ENCODE measurements around the gene CTSC. TPM values are rescaled to one million over a fixed set of nuclear protein-coding genes. Genes with fewer than 3 reads are reported as not detected.
A peak's percentile ranks its signal among the peaks of the same experiment; 100 is the strongest.

The CTSC gene
- total RNA-seq, 1 donor from 2014 or later: 111 TPM

DNA sequence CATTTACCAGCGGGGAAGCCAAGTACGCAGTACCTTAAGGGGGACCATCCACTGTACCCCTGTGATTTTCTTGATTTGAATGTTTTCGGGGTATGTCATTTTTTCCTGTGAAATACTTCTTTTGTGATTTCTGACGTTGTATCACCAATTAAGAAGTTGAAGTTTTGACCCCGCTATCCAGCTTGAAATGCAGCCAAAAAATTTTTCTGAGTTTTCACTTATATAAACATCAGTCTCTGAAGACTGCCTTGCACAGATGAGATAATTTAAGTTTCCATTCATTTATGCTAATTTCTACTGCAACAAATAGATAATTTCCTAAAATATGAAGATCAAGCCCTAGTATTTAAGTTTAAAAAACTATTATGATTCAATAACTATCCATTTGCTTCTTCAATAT is 20.0 kb downstream of the CTSC start:
- DNase-seq: no peak

DNA sequence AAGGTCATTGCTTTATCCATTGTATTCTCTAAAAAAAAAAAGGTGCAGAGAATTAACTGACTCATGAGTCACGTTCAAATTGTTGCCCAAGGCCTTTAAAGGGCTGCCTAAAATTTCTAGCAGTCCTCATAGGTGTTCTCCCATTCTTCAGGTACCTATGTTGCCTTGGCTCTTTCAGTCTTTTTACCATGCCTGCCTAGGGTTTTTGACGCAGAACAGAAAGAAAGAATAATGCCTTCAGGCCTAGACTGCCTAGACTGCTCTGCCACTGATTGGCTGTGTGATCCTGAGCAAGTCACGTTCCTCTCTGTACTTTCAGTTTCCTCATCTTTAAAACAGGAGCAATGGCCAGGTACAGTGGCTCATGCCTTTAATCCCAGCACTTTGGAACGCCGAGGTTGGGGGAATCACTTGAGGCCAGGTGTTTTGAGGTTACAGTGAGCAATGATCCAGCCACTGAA is 21.5 kb downstream of the CTSC start:
- DNase-seq: no peak

DNA sequence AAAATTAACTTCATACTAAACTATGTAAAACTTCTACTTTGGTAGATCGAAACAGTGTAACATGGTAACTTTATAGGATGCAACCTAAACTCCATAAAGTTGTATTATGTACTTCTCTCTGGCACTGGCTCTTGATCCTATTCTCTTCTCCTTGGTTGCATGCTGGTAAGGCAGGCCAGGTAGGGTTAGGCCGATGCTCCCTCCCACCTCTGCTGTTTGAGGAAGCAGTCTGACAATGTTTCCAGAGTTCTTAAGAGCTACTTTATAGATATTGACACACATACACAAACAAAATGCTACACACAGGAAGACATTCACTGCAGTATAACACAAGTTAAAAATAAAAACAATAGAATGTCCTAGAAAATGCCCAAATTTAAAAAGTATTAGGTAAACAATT is 22.5 kb downstream of the CTSC start:
- no peak for DNase-seq

DNA sequence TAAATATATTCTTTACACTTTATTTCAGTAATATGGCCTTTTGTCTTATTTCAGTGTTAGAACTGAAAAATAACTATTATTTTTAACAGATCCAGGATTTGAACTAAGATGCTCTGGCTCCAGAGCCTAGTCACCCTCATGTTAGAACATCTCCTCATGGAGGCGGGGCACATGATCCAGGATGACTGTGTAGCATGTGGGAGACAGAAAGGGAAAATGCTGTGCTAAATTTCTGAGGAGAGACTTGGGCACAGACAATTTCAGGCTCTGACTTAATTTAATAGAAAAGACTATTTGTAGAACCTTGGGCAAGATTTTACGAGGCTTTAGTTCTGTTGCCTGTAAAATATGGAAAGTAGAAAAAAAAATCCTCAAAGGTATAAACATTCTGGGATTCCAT is 24.1 kb downstream of the CTSC start:
- DNase-seq: no peak

DNA sequence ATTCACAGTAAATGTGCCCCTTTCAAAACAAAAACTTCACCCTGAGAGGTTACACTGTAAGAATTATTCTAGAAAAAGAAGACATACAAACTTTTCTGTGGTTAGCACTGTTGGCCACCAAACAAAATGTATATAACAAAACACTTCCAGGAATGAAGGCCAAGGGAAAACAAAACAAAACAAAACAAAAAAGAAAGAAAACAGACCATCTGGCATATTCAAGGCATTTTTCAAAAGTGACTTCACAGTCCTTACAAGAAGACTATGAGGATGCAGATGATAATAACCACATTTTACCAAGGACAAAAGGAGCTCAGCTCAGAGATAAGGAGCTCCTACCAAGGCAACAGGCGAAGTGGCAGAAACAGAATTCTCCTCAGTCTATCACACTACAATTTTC is 24.9 kb downstream of the CTSC start:
- DNase-seq: peak; percentile 79

DNA sequence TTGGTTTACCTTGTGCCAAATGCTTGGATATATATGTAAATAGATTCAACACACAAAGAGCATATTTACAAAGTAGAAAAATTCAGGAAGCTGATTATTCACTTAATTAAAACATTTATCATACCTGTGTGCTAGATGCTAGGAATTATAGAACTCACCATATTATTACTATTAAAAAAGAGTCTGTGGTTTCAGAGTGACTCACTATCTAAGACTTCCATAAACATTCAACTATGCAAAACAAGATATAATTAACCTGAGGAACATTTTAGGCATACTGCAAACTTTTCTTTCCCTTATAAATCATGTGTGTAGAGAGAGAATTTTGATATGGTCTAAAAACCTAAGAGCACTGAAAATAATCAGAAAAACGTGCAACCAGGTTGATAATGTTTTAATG is 27.3 kb downstream of the CTSC start:
- no peak for DNase-seq

DNA sequence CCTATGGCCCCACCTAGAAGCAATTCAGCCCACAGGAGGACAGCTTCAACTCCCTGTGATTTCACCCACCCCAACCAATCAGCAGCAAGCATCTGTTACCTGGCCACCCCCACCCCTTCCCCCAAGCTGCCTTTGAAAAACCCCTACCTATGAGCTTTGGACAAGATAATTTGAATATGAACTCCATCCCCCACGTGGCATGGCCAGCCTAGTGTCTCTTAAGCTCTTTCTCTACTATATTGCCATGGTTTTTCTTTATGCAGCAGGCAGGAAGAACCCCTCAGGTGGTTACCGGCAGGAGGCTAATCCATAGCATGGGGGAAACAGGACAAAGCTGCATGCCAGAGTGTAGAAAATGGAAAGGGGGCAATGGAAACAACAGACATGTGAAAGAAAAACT is 29.0 kb downstream of the CTSC start:
- DNase-seq: no peak

DNA sequence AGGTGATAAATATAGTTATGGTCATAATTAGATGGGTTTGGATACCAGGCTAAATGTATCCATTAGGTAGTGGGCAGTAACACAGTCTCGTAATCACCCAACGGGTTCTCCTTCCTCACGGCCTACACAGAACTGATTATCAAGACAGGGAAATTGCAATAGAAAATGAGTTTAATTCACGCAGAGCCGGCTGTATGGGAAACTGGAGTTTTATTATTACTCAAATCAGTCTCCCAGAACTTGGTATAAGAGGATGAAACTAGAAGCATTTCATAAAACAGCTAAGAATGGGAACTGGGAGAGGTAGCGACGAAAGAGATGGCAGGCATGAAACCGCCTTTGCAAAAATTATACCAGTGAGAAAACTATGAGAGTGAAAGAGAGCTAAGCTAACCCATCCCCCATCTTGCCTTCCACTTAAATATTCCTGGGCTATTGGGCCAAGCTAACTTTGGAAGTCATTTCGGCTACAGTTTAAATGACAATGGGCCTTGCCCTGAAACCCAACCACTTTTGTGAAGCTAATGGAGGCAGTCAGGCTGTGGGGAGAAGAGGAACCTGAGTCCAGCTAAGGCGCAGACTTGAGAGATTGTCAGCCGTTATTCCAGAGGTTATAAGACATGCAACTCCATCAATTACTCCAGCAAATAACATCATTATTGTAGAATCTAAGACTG is 29.6 kb downstream of the CTSC start:
- no peak for DNase-seq

DNA sequence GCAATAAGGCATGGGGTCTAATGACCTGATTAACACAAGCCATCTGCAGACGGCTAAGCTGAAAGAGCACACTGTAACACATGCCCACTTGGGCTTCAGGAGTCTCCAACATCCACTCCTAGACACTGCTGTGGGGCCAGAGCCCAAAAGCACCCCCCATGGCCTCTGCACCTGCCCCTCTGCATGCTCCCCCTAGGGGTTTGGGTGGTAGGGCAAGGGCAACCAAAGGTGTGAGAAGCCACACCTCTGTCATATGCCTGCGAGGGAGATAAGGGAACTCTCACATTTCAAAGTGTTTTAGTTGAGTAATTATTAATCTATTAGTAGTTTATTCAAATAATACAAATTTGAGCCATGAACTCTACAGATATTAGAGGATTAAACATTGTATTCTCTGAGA is 30.8 kb downstream of the CTSC start:
- no peak for DNase-seq

DNA sequence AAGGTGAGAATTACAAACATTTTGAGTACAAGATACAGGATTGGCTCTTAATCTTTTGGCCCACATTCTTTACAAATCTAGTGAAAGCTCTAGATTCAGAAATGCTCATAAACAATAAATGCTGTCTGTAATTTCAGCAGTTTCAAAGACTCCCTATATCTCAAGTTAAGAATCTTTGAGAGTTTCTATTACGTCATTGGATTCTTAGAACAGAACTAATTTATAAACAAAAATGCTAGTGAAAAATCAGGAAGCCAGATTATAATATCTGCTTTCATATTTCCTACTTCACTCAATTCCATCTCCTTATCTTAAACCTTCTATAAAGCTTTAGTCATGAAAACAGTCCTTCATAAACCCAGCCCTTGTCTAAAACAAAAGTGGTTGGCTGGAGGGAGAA is 32.1 kb downstream of the CTSC start:
- DNase-seq: no peak

DNA sequence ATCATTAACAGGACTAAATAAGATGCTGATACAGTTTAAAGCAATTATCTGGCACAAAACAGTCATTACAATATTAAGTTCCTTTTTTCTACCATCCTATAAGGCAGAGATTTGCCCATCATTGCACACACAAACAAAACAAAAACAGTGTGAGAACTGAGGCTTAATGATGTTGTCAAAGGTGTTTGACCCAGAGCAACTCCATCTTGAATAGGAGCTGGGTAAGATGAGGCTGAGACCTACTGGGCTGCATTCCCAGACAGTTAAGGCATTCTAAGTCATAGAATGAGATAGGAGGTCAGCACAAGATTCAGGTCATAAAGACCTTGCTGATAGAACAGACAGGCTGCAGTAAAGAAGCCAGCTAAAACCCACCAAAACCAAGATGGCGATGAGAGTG is 33.2 kb downstream of the CTSC start:
- DNase-seq: no peak

DNA sequence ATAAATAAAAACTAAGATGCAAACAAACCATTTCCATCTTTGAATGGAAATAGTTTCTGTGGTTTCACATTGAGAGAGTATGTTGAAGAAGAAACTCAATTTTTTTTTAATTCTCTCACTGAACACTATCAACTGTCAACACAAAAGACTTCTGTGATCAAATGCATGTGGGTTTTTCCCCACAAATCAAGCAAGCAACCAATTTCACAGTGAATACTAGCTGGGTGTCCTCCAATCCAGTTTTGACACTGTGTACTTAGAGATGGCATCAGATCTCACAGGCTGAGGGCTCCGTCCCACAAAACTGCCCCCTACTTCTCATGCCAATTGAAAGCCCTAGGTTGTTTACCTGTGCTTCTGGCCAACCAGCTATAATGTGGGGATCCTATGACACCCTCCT is 34.5 kb downstream of the CTSC start:
- no peak for DNase-seq

DNA sequence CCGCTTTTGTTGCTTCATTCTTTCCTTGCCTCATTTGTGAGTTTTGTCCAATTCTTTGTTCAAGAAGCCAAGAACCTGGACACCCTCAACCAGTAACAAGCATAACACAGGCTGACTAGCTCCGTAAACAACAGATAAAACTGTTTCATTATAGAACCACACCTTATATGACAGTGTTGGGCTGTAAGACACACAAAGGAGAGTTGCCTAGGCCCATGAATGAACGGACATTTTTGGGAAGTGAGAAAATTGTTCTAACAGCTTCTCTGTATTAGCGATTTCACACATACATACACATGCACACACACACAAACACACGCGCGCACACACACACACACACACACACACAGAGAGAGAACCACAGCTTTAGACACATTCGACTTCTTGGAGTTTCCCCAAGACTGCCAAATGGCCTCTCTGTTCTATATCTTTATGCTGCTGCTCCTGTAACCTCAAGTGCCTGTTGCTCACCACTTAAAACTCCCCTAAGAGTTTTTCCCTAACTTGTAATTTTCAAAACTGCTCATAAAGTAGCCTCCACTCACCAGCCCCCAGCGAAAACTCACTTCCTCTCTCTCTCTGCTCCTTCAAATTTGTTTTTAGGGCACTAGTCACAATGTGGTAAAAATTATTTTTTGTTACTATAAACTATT is 35.9 kb downstream of the CTSC start:
- DNase-seq: no peak

DNA sequence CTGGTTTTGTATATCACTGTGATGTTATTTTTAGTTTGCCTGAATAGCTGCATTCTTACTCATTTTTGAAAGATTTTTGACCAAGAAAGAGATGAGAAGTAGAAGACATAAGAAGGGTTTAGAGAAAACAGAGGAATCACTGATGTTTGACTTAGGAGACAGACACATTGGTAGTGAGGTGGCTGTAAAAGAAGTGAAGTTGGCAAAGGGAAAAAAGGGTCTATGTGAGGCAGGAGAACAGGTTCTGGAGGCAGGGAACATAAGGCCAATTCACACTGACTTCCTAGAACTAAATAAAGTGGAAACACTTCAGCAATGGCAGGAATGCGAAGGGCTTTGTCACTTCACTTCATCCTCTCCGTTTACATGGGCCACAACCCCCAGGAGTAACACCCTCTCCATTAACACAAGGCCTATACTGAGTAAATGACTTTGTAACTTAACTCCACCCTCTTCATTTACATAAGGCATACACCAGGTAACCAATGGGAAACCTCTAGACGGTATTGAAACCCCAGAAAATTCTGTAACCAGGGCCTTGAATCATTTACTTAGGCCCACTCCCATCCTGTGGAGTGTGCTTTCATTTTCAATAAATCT is 36.5 kb downstream of the CTSC start:
- no peak for DNase-seq

DNA sequence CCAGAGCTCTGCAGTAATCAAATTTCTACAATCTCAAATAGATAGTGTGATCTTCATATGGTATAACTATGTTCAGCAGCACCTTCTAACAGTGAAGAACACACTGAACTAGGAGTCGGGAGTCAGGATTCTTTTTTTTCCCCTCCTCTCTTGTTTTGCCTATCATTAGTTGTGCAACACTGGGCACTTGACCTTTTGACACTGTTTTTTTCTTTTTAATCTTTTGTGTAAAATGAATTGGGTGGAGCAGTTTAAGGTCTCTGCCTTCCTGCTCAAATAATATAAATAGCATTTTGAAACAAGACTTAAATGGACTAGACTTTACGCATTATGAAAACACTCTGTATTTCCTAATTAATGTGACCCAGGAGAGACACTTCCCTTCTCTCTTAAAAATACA is 39.7 kb downstream of the CTSC start:
- no peak for DNase-seq

DNA sequence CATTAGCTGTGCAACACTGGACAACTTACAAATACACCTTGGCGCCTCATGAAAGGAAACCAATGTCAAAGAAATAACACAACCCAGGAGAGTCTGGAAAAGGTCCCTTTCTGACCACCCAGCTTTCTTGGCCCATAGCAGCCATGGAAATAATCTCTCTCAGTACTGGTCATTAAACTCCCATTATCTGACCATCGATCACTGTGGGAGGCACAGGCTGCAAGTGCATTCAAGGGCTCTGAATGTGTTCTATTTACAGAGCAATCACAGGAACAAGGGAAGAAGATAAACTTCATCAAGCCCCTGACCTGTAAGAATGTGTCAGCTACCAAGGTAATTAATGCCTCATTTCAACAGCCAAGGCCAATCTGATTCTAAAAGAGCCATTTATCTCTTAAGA is 40.1 kb downstream of the CTSC start:
- DNase-seq: no peak

DNA sequence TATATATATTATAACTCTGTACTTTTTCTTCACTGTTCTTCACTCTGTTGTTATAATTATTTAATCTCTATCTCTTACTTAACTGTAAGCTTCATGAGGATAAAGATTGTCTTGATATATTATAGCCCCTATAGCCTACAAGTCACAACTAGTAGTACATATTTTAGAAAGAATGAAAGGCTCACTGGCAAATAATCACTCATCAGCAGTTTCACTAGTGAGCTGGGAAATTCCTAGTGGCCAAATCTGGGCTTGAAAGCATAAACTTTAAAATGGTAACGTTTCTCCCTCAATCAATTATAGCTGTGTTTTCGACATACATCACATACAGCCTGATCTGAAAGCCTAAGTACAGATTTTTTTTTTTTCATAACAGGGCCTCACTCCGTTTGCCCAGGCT is 42.5 kb downstream of the CTSC start:
- no peak for DNase-seq

DNA sequence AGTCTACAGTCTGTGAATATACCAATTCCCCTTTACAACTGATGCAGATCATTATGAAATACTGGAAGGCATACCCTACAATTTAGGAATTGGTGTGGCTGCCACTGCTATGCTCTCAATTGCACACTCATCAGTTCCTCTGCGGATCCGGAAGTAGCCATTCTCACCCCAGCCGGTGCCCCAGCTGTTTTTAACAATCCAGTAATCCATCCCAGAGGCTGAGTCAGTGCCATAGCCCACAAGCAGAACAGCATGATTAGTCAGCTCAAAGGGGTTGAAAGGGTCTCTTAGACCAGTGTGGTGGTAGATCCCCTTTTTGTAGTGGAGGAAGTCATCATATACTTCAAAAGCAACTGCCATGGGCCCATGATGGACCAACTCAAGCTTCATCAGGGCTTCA is 43.6 kb downstream of the CTSC start:
- no peak for DNase-seq

DNA sequence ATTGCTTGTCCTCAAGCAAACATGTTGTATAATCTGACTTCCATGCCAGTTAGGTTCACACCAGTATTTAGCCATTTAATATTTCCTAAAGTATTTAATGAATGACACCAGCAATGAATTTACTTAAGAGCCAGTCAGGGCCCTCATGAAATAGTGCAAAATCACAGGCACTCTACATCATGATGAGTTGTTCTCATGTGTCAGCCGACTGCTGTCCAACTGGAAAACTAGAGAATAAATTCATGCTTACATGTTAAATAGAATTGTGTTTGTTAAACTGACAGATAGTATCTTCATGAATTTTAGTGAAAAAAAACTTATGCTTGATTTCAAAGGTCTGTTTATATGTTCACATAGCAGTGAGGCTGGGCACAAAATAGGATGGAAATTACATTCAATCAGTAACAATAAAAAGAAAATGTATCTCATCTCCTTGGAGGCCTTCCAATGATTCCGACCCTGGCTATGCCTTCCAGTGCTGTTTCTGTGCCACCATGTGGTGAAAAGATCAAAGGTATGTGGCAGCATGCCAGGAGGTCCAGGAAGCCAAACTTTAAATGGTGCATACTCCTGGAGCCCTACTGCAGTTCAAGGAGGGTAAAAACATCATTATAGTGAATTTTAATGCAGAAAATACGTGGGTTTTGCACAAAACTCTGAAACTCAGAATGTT is 45.2 kb downstream of the CTSC start:
- DNase-seq: peak; percentile 17

DNA sequence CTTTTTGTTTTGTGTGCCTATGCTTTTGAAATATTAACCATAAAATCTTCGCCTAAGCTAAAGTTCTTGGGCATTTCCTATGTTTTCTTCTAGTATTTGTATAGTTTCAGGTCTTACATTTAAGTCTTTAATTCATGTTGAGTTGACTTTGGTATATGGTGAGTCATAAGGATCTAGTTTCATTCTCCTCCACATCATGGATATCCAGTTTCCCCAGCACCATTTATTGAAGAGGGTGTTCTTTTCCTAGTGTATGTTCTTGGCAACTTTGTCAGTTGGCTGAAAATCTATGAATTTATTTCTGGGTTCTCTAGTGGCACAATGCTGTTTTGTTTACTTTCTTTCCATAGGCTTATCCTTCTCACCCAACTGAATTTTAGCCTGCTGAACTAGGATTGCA is 49.0 kb downstream of the CTSC start:
- no peak for DNase-seq

DNA sequence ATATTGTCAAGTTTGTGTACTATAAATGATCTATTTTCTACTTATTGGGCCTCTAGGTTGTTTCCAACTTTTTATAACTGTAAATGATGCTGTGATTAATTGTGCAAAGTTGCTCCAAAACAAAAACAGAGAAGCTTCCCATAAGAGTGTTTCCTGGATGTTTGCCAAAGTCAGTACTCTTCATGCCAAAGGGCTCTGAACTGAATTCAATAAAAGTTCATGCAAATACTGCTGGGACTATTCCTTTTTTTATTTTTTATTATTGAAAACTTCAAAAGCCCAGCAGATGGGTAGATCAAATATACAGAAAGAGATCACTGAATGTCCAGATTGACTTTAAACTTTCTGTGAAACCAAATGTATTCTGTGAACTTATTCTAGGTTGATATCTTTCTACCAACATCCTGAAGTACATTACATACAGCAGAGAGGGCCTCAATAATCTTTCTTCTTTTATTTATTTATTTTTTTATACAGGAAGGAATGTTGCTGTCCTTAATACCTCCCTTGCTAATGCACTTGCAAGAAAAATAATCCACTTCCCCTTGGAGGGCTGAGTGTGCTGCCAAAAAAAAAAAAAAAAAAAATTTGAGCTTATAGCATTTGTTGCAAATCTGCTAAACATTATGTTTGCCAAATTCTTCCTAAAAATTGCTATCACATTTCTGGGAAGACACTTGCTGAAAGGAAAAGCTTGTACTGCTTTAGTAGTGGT is 53.0 kb downstream of the CTSC start:
- peak; percentile 91 for DNase-seq

DNA sequence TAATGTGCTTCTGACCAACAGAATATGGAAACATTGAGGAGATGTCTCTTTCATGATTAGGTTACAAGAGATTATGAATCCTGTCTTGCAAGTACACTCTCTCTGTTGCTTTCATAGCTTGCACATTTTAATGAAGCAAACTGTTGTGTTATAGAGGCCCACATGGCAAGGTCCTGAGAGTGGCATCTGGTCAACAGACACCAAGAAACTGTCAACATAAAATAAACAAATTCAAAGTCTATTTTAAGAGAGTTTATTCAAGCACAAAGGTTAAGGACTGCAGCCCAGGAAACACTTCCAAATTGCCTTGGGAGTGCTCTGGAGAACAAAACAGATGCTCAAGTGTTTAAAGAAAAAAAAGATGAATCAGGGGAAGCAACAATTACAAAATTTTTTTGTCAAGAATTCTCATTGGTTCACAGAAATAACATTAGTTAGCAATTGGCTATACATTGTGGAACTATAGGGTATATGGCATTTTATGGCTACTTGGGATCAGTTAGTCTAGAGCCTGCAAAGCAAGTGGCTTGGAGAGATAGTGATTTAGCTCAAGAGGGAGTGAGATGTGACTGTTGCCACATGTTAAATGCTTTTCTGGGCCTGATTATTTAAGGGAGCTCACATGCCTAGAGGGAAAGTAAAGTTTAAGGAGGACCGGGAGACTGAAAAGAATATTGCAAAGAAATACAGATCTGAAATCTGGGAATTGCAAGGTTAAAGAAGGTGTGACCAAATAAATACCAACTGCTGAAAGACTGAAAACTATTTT is 54.6 kb downstream of the CTSC start:
- peak; percentile 90 for DNase-seq

All from skin of body (tissue), 2 donors.